HG02852 (cell line): ENCODE results near the gene SCN2A.
A peak's percentile ranks its signal among the peaks of the same experiment; 100 is the strongest.

ENCODE experiments used
- ATAC-seq: cut with Tn5 transposase; IDR thresholded peaks from one replicate; pipeline ENCODE4 v1.9.1; 2021; ENCODE audit warnings: mild to moderate bottlenecking, moderate library complexity; ENCODE audit not compliant: unreplicated experiment

SCN2A gene

DNA sequence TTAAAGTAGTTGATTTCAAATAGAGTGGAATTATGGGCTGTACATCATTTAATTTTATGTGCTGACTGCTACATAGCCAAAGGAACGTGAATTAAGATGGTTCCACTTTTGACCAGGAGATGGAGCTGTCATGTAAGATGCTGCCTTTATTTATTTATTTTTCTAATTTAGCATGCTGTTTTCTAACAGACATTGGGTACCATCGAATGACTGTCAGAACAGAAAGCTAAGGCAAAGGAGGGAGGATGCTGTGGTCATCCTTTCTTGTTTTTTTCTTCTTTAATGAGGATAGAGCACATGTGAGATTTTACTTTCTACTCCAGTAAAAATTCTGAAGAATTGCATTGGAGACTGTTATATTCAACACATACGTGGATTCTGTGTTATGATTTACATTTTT, at the start of gene SCN2A:
SCN2A (plus strand) TSS at position 185 of the 400 bp plus-strand sequence. CDS start 56,410 bp downstream, outside the sequence.
- no peak for ATAC-seq

DNA sequence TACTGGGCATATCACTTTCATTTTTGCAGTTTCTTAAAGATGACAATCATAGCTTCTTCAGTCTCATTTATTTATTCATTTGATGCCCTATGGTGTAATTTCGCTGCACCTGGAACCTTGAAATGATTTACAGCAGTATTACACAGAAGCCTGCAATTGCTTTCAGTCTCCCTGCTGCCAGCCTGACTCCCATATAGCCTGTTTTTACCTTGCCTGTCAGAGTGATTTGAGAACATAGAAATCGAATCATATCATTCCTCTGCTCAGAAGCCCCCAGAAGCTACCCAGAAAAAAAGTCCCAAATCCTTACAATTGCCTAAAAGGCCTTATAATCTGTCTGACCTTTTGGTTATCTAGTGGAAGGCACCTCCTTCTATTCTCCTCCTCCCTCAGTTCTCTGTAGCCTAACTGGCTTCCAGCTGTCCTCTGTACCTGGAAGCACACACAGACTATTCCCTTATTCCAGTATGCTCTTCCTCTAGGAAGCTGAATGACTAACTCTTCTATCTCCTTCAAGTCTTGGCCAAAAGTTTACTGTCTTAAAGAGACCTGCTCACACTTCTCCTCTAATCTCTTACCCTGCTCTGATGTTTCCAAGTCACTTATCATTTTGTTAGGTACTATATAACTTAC, 48.0 kb upstream of the SCN2A start:
- no peak for ATAC-seq

GRCh38 chr2:165192729-165193128, 46.5 kb upstream of the SCN2A start:
- peak; percentile 25 for ATAC-seq

- ATAC-seq, result peak; percentile 98
Observed at GRCh38 chr2:165193178-165193777, 45.9 kb upstream of the SCN2A start.

GRCh38 chr2:165196411-165196810, 42.8 kb upstream of the SCN2A start:
- ATAC-seq, result no peak

GRCh38 chr2:165197346-165197745, 41.9 kb upstream of the SCN2A start:
- no peak for ATAC-seq

GRCh38 chr2:165198181-165198580, 41.0 kb upstream of the SCN2A start:
- ATAC-seq, result no peak

GRCh38 chr2:165202239-165202638, 37.0 kb upstream of the SCN2A start:
- no peak for ATAC-seq

DNA sequence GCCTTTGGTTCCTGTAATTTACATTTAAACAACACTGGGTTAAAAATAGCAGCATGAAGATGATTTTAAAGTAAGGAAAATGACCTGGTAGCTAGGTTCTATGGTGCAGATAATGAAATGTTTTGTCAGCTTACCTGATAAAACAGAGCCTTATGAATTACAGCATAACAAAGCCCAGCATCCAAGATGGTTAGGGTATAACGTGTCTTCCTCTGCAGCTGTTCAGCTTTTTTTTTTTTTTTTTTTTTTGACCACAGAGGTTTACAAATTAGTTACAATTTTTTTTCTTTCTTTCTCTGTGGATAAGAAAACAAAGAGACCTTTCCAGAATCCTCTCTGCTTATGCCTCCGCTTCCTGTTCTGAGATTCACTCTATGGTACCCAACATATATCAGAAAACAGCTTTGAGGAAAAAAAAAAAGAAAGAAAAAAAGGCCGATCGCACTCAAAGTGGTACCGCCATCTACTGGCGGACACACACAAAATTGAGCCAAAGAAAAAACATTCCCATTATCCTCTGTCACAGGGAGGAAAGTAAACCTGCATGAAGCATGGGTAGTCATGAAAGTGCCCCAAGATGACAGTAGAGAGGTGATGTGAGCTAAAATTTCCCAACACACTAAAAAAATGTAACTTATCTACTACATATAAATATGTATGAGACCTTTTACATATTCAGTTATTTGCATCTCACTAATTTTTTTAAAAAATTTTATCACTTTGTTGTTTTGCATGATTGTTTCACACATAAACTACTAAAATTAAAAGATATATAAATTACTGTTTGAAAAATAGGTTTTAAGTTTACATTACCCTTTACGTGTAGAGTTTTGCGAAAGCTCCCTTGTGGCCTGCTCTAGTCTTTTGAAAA, 35.3 kb upstream of the SCN2A start, which contains the start of gene SCN3A:
SCN3A (minus strand) TSS at position 362 of the 871 bp plus-strand sequence. CDS start 27,656 bp downstream, outside the sequence.
- peak; percentile 64 for ATAC-seq

GRCh38 chr2:165205865-165206264, 33.3 kb upstream of the SCN2A start:
- ATAC-seq, result no peak

DNA sequence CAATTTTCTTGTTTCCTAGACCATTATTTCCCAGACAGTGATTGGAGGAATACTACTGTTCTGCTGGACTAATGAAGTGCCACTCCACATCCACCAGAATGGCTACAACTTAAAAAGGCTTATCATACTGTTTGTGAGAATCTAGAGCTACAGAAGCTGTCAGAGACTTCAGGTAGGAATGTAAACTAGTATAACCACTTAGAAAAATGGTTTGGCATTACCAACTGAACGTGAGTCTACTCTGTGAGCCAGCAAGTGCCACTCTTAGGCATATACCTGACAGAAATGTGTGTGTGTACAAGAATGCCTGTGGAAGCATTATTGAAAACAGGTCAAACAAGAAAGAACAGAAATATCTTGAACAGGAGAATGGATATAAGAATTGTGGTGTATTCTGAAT, 31.1 kb upstream of the SCN2A start:
- ATAC-seq, result no peak

- no peak for ATAC-seq
Observed at GRCh38 chr2:165214093-165214492, 25.1 kb upstream of the SCN2A start.

DNA sequence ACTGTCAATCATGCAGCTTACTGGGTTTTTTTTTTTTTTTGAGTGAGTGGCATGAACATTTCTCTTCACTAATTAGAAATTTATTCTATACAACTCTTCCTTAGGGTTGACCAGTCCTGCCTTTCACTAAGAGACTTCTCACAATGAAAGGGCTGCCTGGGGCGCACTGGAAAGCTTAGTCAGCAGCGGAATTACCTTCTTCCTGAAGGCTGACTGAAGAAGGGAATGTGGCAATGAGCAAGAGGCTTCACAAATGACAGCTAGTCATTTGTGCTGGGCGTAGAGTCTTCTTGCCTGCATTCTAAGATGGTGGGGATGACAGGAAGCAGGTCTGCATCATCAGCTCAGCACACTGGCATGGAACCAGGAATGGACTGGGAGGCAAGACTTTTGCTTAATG, 19.7 kb upstream of the SCN2A start:
- no peak for ATAC-seq

DNA sequence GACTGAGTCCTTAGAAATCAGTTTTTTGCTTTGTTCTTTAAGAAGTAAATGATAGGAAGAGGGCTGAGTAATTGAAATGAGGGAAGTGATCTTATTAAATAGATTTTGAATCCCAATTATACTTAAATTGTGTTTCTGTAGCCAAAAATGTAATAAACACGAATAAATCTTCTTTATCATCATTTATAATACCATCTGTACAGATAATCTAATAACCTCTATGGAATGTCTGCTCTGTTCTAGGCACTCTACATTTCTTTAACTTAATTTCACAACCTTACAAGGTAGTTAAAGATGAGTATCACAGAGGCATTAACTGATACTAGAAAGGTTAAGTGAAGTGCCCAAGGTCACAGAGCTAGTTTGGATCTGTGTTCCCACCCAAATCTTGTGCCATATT, 14.3 kb upstream of the SCN2A start:
- ATAC-seq, result no peak

GRCh38 chr2:165227571-165227970, 11.6 kb upstream of the SCN2A start:
- no peak for ATAC-seq

GRCh38 chr2:165237056-165237455, 2.2 kb upstream of the SCN2A start:
- no peak for ATAC-seq

DNA sequence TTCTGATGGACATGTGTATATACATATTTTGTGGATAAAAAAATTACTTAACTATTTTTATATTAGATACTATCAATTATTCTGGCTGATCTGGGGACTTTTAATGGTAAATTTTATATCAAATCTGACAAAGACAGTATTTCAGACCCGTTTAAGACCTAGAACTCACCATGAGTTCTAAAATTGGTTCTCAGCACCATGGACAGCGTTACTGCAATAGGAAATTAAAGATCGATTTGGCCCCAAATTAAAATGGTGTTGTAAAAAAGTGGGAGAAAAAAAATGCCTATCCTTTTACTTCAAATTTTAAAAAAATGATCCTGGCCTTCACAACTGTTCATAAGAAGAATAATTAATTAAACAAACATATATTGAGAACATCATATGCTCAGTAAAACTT, 919 bp upstream of the SCN2A start:
- ATAC-seq, result no peak

- ATAC-seq, result no peak
Observed at GRCh38 chr2:165239856-165240515, 772 bp downstream of the SCN2A start.

GRCh38 chr2:165240916-165241315, 1.7 kb downstream of the SCN2A start:
- ATAC-seq, result no peak

DNA sequence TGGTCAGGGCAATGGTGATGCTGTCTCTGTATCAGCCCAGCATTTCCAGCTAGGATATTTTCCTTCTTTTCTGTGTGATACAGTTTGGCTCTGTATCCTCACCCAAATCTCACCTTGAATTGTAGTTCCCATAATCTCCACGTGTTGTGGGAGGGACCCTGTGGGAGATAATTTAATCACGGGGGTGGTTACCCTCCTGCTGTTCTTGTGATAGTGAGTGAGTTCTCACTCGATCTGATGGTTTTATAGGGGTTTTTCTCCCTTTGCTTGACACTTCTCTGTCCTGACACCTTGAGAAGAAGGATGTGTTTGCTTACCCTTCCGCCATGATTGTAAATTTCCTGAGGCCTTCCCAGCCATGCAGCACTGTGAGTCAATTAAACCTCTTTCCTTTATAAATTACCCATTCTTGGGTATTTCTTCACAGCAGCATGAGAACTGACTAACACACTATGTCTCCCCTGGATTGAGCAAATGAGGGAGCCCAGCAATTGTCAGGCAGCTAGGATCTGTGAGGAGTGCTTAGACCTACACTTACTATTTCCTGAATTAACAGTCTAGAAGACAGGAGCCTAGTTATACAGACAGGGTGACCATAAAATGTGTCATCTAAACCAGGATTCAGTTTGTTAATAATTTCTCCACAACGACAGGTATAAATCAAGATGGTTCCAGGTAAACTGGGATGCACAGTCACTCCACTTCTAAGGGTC, 6.0 kb downstream of the SCN2A start:
- ATAC-seq, result no peak

GRCh38 chr2:165248238-165248637, 9.0 kb downstream of the SCN2A start:
- ATAC-seq, result no peak
